Germinal center (tissue), 1 donor: ENCODE measurements around the gene DCANP1.

ENCODE experiments used
- DNase-seq: peaks from one replicate; pipeline ENCODE4 v3.0.0; 2012; ENCODE audit warnings: mixed read lengths, low spot score

DCANP1 gene

DNA sequence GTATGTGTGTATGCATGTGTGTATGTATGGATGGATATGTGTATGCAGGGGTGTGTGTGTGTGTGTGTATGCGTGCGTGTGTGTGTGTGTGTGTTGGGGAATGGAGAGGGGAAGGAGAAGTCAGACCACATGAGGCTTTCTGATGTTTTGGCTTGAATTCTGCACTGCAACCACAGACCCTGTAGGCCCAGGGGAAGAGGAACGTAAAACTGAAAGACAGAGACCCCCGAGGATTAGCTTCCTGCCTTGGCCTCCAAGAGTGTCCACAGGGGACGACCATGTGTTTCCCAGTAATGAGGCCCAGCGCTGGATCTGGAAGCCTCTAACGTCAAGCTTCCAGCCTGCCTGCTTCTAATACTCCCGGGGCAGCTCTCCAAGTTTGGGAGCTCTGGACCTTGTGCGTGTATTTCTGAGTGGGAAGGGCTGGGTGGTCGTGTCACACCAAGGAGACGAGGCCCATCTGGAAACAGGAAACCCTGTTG lies 5.8 kb downstream of the DCANP1 start:
- no peak for DNase-seq

DNA sequence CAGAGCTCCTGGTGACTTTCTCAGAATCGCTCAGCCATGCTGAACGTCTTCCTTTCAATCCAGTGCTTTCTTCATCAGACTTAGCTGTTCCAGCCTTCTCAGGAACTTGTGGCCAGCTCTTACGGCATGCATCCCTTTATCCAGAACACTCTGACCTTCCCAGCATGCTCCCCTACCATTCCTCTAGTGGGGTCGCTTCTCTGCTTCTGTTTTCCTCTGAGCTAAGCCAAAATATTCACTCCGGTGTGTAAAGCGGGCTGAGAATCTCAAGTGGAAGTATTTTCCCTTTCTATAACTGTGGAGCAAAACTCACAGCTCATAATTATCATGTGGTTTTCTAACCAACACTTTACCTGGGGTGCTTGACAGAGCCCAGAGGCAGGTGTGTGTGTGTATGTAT lies 6.2 kb downstream of the DCANP1 start:
- DNase-seq = no peak

DNA sequence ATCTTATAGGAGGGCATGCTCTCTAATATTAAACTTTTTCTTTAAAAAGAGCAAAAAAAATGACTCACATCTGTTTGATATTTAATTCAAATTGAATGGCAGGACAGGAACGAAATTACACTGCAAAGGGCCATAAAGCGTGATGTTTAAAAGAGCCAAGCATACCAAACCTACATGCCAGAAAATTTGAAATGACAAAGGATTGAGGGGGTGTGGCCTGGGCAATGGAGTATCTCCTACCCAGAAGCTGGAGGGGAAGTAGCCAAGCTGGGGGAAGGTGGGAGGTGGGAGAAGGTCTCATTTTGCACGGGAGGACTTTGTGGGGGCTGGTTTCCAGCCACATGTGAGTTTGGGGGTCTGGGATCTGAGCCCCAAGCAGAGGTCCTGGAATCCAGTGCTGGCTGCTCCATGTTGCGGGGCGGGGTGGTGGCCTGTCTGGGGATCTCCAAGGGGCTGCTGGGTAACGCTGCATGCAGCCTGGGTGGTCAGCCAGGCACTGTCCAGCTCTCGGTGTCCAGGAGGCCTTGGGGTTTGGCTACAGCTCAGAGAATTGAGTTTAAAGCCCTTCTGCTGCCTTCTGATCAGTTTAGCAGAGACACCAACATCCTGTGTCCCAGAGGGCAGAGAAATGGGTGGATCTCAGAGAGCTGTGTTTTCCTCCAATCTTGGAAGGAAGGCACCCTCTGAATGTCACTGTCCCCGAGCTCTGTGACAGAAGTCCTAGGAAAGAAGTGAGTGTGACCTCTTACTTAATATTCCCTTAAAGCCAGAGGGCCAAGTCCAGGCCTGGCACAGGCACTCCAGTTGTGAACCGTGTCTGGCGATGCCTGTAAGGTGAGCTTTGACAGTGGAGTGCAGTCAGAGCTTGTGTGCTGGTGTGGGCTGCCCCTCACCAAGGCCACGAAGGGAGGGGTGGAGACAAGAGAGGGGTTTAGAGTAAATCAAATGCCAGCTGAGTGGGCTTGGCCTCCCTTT lies 7.6 kb downstream of the DCANP1 start:
- DNase-seq = no peak

DNA sequence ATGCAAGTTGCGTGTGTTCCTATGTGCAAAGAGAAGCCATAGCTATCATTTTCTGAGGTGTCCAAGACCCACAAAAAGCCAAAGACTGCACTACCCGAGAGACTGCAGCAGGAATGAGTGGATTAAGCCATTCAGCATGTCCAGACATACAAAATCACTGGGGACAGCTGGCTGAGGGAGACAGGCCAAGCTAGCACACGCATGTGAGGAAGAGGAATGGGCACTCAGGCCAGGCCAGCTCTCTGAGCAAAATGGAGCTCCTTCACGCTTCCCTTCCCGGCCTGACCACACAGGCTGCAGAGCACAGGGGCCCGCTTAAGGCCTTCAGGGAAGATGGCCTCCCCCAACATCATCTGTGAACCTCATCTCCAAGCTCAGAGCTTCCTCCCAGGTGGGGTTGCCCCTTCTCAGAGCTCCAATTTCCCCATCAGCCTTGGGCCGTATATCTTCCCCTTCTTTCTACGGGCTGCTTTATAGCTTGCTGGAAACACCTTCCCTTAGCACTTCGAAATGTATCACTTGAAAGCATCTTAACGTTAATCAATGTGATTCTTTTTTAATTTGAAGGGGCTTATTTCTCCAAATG lies 8.4 kb downstream of the DCANP1 start:
- DNase-seq = no peak

DNA sequence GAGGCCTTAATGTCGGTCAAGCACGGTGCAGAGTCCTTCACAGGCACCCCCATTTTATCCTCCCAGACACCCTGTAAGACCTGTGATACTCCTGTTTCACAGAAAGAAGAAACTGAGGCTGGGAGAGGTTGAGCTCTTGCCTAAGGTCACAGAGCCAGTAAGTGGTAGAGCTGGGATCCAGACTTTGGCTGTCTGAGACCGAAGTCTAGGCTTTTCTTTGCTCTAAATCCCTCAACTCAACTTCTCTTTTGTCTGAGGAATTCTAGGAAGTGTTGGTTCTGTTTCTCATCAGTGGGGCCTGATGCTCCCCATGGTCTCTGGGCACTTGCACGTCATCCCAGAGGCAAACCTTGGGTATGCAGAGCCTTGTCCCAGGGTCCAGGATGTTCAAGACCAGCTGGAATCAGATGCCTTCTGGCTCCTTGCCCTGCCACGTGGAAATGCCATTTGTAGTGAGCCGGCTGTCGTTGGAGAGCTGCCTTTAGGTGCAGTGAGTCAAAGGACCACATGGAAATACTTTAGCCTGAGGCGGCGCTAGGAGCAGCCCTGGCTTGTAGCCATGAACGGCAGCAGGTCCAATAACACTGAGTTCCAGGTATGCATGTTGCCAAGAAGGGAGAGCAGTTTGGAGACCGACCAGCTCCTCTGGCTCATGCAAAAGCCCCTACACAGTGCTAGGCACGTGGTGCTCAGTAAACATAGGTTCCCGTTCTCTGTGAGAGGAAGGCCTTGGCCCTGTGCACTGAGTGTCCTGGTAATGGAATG lies 9.2 kb downstream of the DCANP1 start:
- DNase-seq = no peak

DNA sequence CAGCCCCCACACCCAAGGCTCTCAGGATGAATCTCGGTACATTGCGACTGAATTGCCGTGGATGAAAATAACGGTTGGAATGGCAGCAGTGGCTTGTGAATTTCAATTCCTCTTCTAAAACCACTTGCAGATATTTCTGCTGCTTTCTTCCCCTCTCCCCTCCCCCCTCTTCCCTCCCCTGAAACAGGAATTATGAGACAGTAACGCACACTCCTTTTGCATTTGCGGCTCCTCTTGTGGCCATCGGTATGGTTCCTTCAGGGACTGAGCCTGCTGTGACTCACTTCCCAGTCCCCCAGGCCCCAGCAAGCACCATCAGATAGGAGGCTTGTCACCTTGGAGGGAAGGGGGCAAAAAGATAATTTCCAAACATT lies 9.7 kb downstream of the DCANP1 start:
- no peak for DNase-seq

DNA sequence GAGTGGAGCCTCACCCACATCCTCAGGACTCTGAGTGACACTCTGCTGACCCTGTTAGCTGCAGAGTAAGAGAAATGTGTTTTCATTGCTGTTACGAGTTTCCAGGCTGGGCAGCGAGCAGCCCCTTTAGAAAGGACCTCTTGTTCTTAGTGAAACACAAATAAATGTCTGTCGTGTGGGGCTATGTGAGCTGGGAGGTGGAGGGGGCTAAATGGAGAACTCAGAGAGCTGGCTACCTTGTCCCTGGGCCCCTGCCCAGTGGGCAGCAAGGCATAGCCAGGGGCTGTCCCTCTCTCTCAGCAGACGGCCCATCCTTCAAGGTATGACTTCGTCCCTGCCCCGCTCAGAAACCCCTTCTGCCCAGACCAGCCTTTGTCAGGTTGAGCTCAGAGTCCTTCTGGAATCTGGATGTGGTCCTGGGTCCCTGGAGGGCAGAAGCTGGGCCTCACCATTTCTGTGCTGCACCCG lies 10.2 kb downstream of the DCANP1 start:
- DNase-seq = no peak

DNA sequence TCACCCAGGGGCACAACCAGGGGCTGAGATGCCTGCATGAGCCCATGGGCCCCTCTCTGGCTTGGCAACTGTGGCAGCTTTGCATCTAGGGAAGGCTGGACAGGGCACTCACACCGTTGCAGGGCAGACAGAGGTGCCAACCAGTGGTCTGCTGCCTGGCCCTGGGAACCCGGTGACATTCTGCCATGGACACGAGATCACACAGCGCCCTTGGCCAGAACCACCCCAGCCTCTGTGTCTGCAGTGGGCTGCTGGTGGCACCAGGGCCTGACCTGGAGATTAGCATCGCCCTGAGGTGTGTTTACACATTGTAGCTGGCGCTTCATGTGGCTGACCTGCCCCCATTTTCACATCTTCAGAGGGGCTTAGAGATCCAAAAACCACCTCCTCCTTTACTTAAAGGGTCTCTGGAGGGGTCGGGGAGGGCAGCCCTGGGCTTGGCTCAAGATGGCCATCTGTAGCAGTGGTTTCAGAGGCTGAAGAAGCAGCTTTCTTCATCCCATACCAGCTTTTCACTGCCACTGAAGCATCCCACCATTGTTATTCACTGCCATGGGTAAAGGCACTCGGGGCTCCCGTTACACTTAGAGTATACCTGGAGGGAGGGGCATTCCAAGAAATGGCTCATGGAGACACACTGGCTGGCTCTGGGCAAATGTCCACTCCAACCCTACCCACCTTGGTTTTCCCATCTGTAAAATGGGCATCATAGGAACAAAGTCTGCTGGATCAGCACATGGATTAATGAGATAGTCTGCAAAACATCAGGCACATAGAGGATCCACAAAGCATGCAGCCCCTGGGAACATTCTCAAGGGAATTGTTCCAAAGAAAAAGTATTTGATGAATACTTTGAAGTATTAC lies 11.4 kb downstream of the DCANP1 start:
- DNase-seq = no peak

DNA sequence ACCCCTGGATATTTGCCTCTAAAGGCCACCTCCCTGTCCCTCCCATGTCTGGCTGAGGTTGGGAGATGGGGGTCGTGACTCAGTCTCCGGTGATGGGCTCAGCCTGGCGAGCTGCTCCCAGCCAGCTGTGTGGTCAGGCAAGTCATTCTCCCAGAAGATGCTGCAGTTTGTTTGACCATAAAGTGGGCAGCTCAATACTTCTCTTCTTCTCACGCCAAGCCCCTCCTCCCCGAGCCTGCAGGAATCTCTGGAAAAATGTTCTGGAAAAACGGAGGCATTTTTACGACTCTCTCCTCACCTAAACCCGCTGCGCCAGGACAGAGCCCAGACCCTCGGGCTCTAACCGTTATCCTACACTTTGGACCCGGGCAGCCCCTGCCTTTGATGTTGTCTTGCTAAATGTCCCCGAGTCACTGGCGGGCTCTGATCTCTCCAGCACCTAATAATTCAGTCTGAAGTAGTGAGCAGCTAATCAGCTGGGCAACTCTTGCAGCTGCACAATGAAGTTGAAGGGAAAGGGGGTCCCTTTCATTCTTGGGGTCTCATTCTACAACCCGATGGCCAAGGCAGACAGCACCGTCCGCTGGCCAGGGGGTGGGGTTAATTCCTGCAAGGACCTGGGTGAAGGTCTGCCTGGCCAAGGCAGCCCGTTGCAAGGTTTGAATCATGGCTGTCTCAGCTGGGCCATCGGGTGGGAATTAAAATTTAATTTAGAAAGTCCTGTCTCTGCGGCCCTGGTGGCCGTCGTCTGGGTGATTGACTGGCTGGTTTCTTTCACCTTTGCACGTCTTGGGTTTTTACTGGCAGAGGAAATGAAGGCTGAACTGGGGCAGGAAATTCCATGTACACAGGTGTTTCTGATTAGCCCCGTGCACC lies 12.3 kb downstream of the DCANP1 start:
- no peak for DNase-seq

DNA sequence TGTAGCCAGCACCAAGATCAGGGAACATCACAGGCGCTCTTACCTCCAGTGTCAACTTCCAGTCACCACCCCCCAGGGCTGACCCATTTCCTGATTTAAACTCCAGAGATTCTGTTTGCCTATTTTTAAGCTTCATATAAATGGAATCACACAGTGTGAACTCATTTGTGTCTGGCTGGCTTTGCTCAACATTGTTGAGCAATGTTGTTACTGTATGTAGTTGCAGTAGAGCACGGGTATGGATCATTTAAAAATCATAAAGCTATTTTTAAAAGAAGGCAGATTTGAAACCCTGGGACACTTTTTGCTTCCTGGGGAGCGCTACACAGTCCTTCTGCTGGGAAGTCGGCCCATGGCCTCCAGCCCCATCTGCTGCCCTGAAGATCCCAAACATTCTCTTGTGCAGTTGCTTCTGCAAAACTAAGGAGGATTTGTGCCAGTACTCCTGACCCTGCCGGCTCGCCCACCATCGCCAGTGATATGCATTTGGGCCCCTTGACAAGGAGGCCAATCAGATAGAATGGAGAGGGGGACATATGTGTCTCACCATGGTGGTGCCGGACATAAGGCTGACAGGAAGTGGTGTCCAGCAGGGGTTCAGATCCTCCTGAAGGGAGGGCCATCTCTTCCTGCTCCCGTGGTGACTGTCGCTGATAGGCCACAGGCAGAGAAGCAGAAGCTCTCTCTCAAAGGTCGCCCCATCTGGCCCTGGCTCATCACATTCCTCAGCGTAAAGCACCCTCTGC lies 13.3 kb downstream of the DCANP1 start:
- DNase-seq = no peak

DNA sequence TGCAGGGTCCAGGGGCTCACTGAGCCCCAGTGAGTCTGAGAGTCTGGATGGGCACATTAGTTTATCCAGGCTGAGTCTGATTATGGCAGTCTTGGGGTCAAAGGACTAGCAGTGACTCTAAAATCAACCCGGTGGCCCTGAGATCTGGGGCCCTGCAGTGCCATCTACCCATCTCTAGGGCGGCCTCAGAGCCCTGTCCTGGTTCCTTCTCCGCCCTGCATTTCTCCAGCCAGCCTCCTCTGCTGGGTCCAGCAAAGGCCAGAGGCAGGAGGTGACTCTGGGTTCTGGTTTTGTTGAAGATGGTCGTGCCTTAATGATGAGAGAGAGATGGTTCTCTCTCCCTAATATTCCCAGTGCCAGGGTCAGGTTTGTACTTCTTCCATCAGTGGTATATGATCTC lies 15.0 kb downstream of the DCANP1 start:
- no peak for DNase-seq

DNA sequence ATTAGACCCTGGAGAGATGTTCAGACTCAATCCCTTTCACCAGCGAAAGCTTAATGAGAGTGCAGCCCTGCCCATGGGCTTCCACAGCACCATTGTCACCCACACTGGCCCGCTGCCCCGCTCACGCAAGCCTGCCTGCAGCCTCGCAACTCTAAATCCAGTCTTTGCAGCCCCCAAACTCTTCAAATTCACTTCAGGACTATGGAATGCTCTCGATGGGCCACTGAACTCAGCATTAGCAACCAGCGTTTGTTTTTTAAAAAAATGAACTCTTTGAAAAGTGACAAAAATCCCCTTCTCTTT lies 17.1 kb downstream of the DCANP1 start:
- no peak for DNase-seq

DNA sequence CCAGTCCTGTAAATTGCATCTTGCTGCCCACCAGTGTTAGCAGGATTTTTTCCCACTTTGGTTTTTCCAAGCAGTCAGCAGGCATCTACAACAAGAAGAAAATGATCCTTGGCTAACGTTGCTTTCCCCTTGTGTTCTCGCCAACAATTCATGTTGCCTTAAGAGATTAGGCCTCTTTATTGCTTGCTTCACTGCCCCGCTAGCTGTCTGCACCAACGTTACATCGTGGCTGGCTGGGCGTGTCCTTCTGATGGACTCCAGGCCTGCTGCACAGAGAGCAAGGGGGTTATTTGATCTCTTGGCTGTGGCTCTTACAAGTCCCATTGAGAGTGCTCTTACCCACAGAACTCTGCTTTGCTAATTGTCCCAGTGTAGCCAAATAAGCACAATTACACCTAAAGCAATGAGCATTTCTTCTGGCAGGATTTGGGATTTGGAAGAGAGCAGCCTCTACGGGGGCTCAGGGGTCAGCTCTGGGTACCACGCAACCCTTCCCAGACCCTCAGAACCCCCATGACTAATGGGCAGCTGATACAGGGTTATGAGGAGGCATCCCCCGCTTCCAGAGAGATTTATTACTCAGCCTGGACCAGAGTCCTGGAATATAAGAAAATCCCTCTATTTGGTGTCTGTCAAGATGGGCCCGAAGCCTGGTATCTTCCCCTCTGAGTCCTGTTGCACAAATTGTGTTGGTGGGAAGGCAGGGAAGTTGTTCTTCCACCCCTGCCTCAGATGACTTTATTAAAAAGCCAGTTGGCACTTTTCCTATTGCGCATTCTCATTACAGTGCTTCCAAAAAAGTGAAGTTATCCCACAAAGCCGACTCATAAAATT lies 17.6 kb downstream of the DCANP1 start:
- no peak for DNase-seq

DNA sequence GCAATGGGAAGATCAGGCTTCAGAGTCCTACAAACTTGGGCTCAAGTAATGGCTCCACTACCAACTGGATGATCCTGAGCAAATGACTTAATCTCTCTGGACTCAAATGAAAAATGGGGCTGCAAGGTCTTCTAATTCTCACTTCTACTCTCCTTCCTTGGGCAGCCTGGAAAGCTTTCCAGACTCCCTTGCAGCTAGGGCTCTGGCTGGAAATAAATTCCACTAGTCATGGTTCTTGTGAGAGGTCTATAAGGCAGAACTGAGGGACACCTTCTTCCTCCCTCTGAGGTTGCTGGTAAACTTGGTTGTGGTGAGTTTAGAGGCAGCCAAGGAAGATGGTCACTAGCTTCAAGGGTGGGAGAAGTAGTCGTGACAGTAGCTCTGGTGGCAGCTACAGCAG lies 18.6 kb downstream of the DCANP1 start:
- no peak for DNase-seq

DNA sequence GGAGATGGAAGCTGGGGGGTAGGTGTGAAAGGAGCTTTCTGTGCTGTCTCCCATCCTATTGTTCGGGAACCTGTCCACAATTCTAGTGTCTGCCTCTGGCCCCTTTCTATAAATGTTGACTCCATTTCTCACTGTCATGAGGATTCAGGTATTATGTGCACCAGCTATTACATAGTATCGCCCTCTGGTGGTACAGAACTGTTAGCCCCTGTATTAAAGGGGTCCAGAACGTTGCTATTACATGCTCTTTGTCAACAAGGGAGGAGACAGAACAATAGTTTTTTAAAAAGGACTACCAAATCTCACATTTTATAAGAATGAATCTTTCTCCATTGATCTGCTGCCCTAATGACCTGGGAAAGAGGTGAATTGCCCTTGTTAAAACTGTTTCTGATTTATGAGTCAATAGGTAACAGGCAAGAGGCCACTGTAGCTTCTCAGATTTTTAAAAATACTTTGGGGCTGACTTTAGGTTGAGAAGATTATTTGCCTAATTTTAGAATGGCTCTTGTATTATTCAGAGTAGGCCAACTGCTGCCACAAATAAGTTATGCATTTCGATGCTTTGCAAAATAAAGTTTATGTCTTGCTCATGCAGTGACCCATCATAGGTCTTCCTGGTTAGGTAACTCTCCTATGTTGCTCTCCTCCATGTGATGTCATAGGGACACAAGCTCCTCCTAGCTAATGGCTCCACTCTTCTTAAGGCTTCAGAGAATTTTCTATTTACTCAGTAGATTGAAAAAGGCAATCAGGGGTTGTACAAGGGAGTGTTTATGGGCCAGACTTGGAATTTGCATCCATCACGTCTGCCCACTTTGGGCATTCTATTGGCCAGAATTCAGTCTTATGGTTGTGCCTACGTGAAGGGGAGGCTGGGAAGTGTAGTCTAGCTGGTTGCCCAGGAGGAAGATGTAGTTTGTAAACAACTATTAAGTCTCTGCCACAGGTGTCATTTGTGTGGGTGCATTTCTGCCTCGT lies 20.8 kb downstream of the DCANP1 start:
- DNase-seq = peak; percentile 66

DNA sequence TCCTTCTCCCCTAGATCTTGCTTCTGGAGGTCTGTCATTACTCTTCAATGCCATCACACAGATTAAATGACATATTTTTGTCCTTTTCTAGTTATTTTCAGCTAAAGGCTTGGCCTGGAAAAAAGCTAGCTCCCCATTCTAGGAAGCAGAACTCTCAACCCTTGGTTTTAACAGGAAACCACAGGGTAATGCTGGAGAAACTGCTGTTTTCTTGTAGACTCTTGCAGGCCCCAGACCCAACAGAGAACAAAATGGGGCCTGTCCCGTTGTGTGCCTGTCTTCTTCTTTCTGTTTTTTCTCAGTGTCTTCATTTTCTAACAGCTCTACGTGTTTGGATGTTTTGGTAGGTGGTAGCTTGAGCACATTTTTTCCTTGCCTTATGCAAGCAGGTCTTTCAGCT lies 21.5 kb downstream of the DCANP1 start:
- no peak for DNase-seq

DNA sequence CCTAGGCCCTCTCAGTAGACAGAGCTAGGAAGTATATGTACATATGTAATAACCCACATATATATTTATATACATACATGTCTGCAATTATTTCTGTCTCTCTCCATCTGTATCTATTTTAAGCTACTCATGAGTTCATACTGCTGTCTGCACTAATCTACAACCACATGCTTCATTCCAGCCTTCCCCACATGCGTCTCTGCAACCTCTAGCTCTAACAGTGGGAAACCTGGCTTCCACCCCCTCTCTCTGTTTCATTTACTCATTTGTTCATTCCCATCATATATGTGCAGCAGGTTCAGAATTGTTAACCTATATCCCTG lies 23.3 kb downstream of the DCANP1 start:
- DNase-seq = no peak
